Measurements from ENCODE around the gene POLR2E. TPM values are rescaled to one million over a fixed set of nuclear protein-coding genes. Genes with fewer than 3 reads are reported as not detected.

POLR2E gene
- total and polyA plus RNA-seq, 10 of the 15 experiments (the other 5 are each of a cell fraction or from before 2014, with no cell fraction given) = 4.0 to 487 (median 200) TPM

GRCh38 chr19:1060689-1061088, 34.5 kb downstream of the POLR2E start:
- TF ChIP-seq DPF2 (IDR thresholded peaks at IDR 0.05) = peak; percentile 45; the same call in 1 of the 2 replicates
- TF ChIP-seq, protein P1, sequence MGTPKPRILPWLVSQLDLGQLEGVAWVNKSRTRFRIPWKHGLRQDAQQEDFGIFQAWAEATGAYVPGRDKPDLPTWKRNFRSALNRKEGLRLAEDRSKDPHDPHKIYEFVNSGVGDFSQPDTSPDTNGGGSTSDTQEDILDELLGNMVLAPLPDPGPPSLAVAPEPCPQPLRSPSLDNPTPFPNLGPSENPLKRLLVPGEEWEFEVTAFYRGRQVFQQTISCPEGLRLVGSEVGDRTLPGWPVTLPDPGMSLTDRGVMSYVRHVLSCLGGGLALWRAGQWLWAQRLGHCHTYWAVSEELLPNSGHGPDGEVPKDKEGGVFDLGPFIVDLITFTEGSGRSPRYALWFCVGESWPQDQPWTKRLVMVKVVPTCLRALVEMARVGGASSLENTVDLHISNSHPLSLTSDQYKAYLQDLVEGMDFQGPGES (IDR thresholded peaks at IDR 0.05) = no peak
- Histone ChIP-seq H3K4me2 (ENCODE audit: control insufficient read depth, insufficient read depth) (no peak overlapping the region), H3K79me2 (ENCODE audit: control insufficient read depth, insufficient read depth, low read length) (no peaks in the 10 kb centered on the region), H2AFZ (ENCODE audit: control insufficient read depth, low read depth, low read length) (no peak overlapping the region), H3K27me3 (replicated peaks in 1 of 2; ENCODE audit: control insufficient read depth in 2 of 2, insufficient read depth in 2 of 2, low read length in 1 of 2) (no peaks in the 10 kb centered on the region), H3K4me1 (ENCODE audit: control insufficient read depth, insufficient read depth, low read length) (peaks cover 10% of the 10 kb centered on the region; the same call in 1 of the 2 replicates), H3K27ac (ENCODE audit: control insufficient read depth, insufficient read depth) (no peak overlapping the region), H4K20me1 (ENCODE audit: control insufficient read depth, insufficient read depth) (no peaks in the 10 kb centered on the region), H3K9me3 (replicated peaks; ENCODE audit: control insufficient read depth, insufficient read depth, low read length) (no peaks in the 10 kb centered on the region), H3K4me3 (no peak overlapping the region), H3K9ac (ENCODE audit: control insufficient read depth, insufficient read depth, low read length) (no peak overlapping the region), H3K36me3 (ENCODE audit: control insufficient read depth in 2 of 2, insufficient read depth in 2 of 2, low read length in 1 of 2) (no peaks in the 10 kb centered on the region; a peak in 1 of 4 replicates)
- FAIRE-seq (no peak), ATAC-seq (no peak), DNase-seq (ENCODE audit: low read depth, low spot score) (no peak)
- intact Hi-C loops (cut with micrococcal nuclease; ENCODE audit: unreplicated experiment) (no loop called here), in situ Hi-C loops (cut with MboI) (no loop called here)
- POLR2A ChIA-PET = interaction anchor here (0.7 to 0.9 kb wide), 4 partner anchors 17 to 270 kb away, joined by 3 to 7 read pairs (median 4); no protein-coding TSS in a partner anchor
- CTCF ChIA-PET = no interaction called here
- SMC1A ChIA-PET (ENCODE audit: uncharacterized antibody, unreplicated experiment) = no interaction called here
- no TSS peak for BruUV-seq (replicated peaks)
- RAD21 ChIA-PET (ENCODE audit: unreplicated experiment) = no interaction called here
- WGBS (ENCODE audit: insufficient coverage, insufficient replicate concordance, low lambda C conversion rate, missing lambda C conversion rate) = 50% methylated on average over 5 of the region's 5 CpGs

- no peak overlapping the region for H2AFZ ChIP-seq (ENCODE audit: control insufficient read depth, low read depth, low read length)
- no peaks in the 10 kb centered on the region for H3K9me3 ChIP-seq (replicated peaks; ENCODE audit: control insufficient read depth, insufficient read depth, low read length)
- H3K4me2 ChIP-seq (ENCODE audit: control insufficient read depth, insufficient read depth) = no peak overlapping the region
- no peaks in the 10 kb centered on the region for H4K20me1 ChIP-seq (ENCODE audit: control insufficient read depth, insufficient read depth)
- no peak overlapping the region for H3K9ac ChIP-seq (ENCODE audit: control insufficient read depth, insufficient read depth, low read length)
- ChIA-PET POLR2A (no interaction called here), SMC1A (ENCODE audit: uncharacterized antibody, unreplicated experiment) (interaction anchor here (0.8 to 1.4 kb wide), 3 partner anchors 10 to 45 kb away, joined by 3 to 7 read pairs (median 4); no protein-coding TSS in a partner anchor), CTCF (interaction anchor here (0.6 to 2.9 kb wide), 9 partner anchors 10 to 182 kb away, joined by 3 to 14 read pairs (median 6); partner anchors contain the start of genes ABCA7 and ARHGAP45), RAD21 (ENCODE audit: unreplicated experiment) (interaction anchor here (1.0 to 2.2 kb wide), 3 partner anchors 9 to 134 kb away, joined by 4 to 9 read pairs (median 5); partner anchors contain the start of gene ARHGAP45)
- no peak for DNase-seq (ENCODE audit: low read depth, low spot score)
- BruUV-seq (replicated peaks) = no TSS peak
- no peak overlapping the region for H3K4me3 ChIP-seq
- in situ Hi-C loops (cut with MboI) = no loop called here
- no peak for FAIRE-seq
- intact Hi-C loops (cut with micrococcal nuclease; ENCODE audit: unreplicated experiment) = loop anchor here (5.0 kb wide), 1 partner anchor 134 kb away; no protein-coding TSS in a partner anchor
- H3K36me3 ChIP-seq (ENCODE audit: control insufficient read depth in 2 of 2, insufficient read depth in 2 of 2, low read length in 1 of 2) = no peaks in the 10 kb centered on the region; a peak in 1 of 4 replicates
- no peak overlapping the region for H3K27ac ChIP-seq (ENCODE audit: control insufficient read depth, insufficient read depth)
- H3K79me2 ChIP-seq (ENCODE audit: control insufficient read depth, insufficient read depth, low read length) = no peaks in the 10 kb centered on the region
- WGBS (ENCODE audit: insufficient coverage, insufficient replicate concordance, low lambda C conversion rate, missing lambda C conversion rate) = 68% methylated on average over 5 of the region's 5 CpGs
- no peaks in the 10 kb centered on the region for H3K27me3 ChIP-seq (replicated peaks in 1 of 2; ENCODE audit: control insufficient read depth in 2 of 2, insufficient read depth in 2 of 2, low read length in 1 of 2)
- H3K4me1 ChIP-seq (ENCODE audit: control insufficient read depth, insufficient read depth, low read length) = no peaks in the 10 kb centered on the region
- ATAC-seq = no peak
- TF ChIP-seq CREM (IDR thresholded peaks at IDR 0.05; ENCODE audit: low read depth) (no peak), MYC (IDR thresholded peaks at IDR 0.05; ENCODE audit: insufficient read depth, insufficient read length, insufficient replicate concordance, low read length, severe bottlenecking) (no peak), DPF2 (IDR thresholded peaks at IDR 0.05) (no peak), PKNOX1 (IDR thresholded peaks at IDR 0.05) (no peak), EGR1 (IDR thresholded peaks at IDR 0.05; ENCODE audit: borderline replicate concordance in 1 of 2, low read depth in 2 of 2, low read length in 2 of 2) (no peak), RAD51 (IDR thresholded peaks at IDR 0.05) (no peak), SMC3 (IDR thresholded peaks at IDR 0.05; ENCODE audit: borderline replicate concordance, low read length) (no peak)
- TF ChIP-seq, protein P2, sequence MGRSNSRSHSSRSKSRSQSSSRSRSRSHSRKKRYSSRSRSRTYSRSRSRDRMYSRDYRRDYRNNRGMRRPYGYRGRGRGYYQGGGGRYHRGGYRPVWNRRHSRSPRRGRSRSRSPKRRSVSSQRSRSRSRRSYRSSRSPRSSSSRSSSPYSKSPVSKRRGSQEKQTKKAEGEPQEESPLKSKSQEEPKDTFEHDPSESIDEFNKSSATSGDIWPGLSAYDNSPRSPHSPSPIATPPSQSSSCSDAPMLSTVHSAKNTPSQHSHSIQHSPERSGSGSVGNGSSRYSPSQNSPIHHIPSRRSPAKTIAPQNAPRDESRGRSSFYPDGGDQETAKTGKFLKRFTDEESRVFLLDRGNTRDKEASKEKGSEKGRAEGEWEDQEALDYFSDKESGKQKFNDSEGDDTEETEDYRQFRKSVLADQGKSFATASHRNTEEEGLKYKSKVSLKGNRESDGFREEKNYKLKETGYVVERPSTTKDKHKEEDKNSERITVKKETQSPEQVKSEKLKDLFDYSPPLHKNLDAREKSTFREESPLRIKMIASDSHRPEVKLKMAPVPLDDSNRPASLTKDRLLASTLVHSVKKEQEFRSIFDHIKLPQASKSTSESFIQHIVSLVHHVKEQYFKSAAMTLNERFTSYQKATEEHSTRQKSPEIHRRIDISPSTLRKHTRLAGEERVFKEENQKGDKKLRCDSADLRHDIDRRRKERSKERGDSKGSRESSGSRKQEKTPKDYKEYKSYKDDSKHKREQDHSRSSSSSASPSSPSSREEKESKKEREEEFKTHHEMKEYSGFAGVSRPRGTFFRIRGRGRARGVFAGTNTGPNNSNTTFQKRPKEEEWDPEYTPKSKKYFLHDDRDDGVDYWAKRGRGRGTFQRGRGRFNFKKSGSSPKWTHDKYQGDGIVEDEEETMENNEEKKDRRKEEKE (IDR thresholded peaks at IDR 0.05) = no peak
These were observed 37.1 kb downstream of the POLR2E start for GRCh38 chr19:1058112-1058511.

Data from GM12878 (cell line).